OCI-LY7 (cell line): Measurements from ENCODE around the gene TGM2.

Source experiments
- CTCF ChIP-seq: fragments of 200-600 bp; sonication (generic); conservative IDR thresholded peaks from 2 replicates; pipeline ENCODE4 v1.5.1; 2014; ENCODE audit warnings: mild to moderate bottlenecking, antibody characterized with exemption, low read length, moderate library complexity, mixed read lengths
- EZH2phosphoT487 ChIP-seq: fragments of 200-600 bp; sonication (generic); IDR thresholded peaks from 2 replicates; pipeline ENCODE4 v1.6.1; 2018; ENCODE audit warnings: low read depth, borderline replicate concordance, mild to moderate bottlenecking, mixed run types, antibody characterized with exemption, low read length, moderate library complexity, mixed read lengths

GRCh38 chr20:38187517-38187916, 22.4 kb upstream of the TGM2 start:
- no peak for TF ChIP-seq CTCF
- TF ChIP-seq EZH2phosphoT487: no peak
